NCI-H748 treated with DMSO at 0.1 percent for 48 hours (cell line): ENCODE measurements around the gene OR10C1.
"Not testable (repeated sequence)": the region's sequence is repeated elsewhere in the genome, so short reads cannot be mapped to it uniquely, and the experiment has no call there.

ENCODE experiments used
- DNase-seq: peaks from one replicate; lab custom pipeline; 2025; lab: John Stamatoyannopoulos, UW

Gene OR10C1

GRCh38 chr6:29439006-29439405 is at the start of gene OR10C1:
OR10C1 (plus strand) TSS chr6:29439306; CDS start chr6:29440016, 710 bp downstream.
- DNase-seq = no peak

- DNase-seq = no peak
Measured at GRCh38 chr6:29395331-29395730, 43.8 kb upstream of the OR10C1 start, which contains the start of gene OR12D2. OR12D2 (plus strand) TSS chr6:29395631; CDS start chr6:29396700, 1,069 bp downstream.

GRCh38 chr6:29399525-29399924 is 39.6 kb upstream of the OR10C1 start:
- DNase-seq = no peak

GRCh38 chr6:29403801-29404200 is 35.3 kb upstream of the OR10C1 start:
- no peak for DNase-seq

GRCh38 chr6:29414588-29414987 is 24.5 kb upstream of the OR10C1 start, which contains the start of gene OR12D1:
OR12D1 (plus strand) TSS chr6:29414928.
- DNase-seq = no peak

GRCh38 chr6:29419516-29419915 is 19.6 kb upstream of the OR10C1 start:
- DNase-seq = no peak

GRCh38 chr6:29424168-29424567 is 14.9 kb upstream of the OR10C1 start:
- DNase-seq = no peak

- DNase-seq = no peak
Measured at GRCh38 chr6:29424575-29424974, 14.5 kb upstream of the OR10C1 start.

- no peak for DNase-seq
Measured at GRCh38 chr6:29425075-29425474, 14.0 kb upstream of the OR10C1 start.

- no peak for DNase-seq
Measured at GRCh38 chr6:29426654-29427053, 12.5 kb upstream of the OR10C1 start.

GRCh38 chr6:29436730-29437129 is 2.4 kb upstream of the OR10C1 start:
- DNase-seq = peak; percentile 14

- DNase-seq = no peak
Measured at GRCh38 chr6:29442719-29443118, 3.6 kb downstream of the OR10C1 start.

GRCh38 chr6:29444031-29444430 is 4.9 kb downstream of the OR10C1 start:
- DNase-seq = not testable (repeated sequence)

GRCh38 chr6:29447670-29448069 is 8.6 kb downstream of the OR10C1 start:
- no peak for DNase-seq

GRCh38 chr6:29451471-29452193 is 12.5 kb downstream of the OR10C1 start:
- DNase-seq = no peak

- DNase-seq = no peak
Measured at GRCh38 chr6:29456971-29457370, 17.9 kb downstream of the OR10C1 start, which contains the start of the genes OR11A1 and OR2H1. OR11A1 (minus strand) TSS chr6:29457071; CDS start chr6:29427641, 29,430 bp downstream. OR2H1 (plus strand) TSS chr6:29457155; CDS start chr6:29461770, 4,615 bp downstream.

- no peak for DNase-seq
Measured at GRCh38 chr6:29461021-29461814, 22.1 kb downstream of the OR10C1 start.

- no peak for DNase-seq
Measured at GRCh38 chr6:29462022-29462421, 22.9 kb downstream of the OR10C1 start.

- DNase-seq = no peak
Measured at GRCh38 chr6:29465279-29465678, 26.2 kb downstream of the OR10C1 start.

GRCh38 chr6:29465801-29466200 is 26.7 kb downstream of the OR10C1 start:
- DNase-seq = no peak

- DNase-seq = no peak
Measured at GRCh38 chr6:29466241-29466640, 27.1 kb downstream of the OR10C1 start.

- no peak for DNase-seq
Measured at GRCh38 chr6:29474996-29475395, 35.9 kb downstream of the OR10C1 start.

GRCh38 chr6:29477923-29478450 is 38.9 kb downstream of the OR10C1 start:
- no peak for DNase-seq
